Medulla oblongata (tissue), 1 donor: ENCODE measurements around the gene FOXB1.

Experiments used
- DNase-seq: peaks from one replicate; pipeline ENCODE4 v3.0.0-alpha.2; 2015; ENCODE audit errors: extremely low spot score

The FOXB1 gene

DNA sequence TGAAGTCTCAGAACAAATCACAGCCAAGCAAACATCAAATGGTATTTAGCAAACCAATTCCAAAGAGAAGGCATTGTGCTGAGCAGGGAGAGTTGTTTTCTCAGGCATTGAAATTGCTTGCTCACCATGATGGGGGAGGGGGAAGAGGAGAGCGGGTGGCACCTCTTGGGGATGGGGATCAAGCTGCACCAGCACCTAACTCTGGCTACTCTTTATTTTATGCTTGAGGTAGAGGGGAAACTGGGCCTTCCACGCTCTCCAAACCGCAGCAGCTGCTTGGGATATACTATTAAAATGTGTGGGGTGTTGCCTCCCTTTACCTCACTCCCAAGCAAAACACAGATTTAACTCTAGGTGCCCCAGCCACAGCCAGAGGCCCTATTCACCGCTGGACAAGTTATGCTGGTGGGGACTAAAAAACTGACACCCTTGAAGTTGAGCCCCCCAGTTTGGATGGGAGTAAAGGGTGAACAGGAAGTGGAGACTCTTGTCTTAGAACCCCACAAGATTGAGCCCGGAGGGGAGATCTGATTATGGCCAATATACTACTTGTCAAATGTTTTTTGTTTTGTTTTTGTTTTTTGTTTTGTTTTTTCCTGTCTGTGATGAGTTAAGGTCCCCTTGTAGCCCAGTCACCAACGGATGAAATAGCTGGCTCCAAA, 5.0 kb upstream of the FOXB1 start:
- no peak for DNase-seq

- DNase-seq, result no peak
Measured at GRCh38 chr15:59999612-60000112, 4.4 kb upstream of the FOXB1 start.

DNA sequence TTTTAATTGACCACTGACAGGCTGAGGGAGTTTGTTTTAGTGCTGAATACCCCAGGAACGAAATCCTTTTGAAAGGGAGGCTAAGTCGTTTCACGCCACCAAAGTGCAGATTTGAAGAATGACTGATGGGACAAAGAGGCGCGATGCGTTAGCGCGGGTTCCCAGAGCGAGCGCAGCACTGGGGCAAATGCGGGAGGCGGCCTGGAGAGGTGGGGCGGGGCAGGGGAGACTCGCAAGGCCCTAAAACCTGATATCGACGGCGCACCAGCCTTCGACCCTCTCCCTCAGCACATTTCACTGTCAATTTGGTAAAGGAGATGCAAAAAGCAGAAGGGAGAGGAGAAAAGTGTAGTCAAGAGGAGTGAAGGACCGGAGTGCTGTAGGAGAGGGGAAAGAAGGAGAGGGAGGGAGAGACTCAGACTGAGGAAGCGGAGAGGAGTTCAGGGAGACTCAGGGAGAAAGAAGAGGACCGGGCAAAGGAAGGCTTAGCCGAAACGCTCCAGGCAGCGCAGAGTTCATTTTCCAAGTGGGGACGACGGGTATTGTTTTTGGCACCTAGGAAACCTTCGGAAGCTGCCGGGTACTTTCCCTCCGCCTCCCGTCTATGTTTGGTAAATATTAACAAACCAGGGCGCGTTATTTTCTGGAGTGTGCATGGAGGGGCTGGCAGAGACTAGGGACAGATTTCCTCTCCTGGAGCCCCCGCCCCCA, 3.8 kb upstream of the FOXB1 start:
- DNase-seq, result no peak

GRCh38 chr15:60000824-60001609, 3.1 kb upstream of the FOXB1 start:
- no peak for DNase-seq

GRCh38 chr15:60001610-60002527, 2.2 kb upstream of the FOXB1 start:
- no peak for DNase-seq

- DNase-seq, result no peak
Measured at GRCh38 chr15:60002528-60003218, 1.4 kb upstream of the FOXB1 start.

DNA sequence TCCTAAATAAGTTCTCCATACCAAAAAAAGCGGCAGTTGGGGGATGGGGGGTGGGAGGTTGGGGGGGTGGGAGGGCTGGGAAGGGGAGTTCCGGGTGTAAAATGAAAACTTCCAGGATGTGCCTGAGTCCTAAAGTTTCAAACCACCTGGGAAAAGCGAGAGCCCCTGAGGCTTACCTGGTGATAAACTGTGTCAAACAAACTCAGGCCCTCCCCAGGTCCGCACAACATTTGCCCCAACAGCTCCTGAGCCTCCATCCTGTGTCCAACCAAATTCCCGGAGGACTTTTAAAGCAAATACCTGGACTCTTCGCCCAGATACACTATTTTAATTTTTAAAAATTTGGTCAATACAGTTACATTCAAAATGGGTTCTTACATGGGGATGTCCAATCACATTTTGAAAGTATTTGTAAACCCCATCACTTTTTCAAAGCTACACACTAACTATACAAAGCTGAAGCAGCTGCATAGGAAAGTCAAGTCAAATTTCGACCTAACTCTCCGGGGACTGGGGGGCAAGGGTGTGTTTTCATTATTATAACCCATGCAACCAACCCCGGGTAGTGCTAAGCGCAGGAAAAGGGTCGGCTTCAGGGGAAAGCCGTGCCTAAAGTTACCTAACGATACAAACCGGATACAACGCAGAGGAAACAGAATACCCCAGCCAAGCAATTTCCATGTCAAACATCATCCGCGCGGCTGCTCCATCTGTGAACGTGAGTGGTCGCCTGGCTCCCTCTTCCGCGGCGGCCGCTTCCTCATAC, 685 bp upstream of the FOXB1 start:
- DNase-seq, result no peak

GRCh38 chr15:60004846-60005351, 788 bp downstream of the FOXB1 start:
- no peak for DNase-seq

DNA sequence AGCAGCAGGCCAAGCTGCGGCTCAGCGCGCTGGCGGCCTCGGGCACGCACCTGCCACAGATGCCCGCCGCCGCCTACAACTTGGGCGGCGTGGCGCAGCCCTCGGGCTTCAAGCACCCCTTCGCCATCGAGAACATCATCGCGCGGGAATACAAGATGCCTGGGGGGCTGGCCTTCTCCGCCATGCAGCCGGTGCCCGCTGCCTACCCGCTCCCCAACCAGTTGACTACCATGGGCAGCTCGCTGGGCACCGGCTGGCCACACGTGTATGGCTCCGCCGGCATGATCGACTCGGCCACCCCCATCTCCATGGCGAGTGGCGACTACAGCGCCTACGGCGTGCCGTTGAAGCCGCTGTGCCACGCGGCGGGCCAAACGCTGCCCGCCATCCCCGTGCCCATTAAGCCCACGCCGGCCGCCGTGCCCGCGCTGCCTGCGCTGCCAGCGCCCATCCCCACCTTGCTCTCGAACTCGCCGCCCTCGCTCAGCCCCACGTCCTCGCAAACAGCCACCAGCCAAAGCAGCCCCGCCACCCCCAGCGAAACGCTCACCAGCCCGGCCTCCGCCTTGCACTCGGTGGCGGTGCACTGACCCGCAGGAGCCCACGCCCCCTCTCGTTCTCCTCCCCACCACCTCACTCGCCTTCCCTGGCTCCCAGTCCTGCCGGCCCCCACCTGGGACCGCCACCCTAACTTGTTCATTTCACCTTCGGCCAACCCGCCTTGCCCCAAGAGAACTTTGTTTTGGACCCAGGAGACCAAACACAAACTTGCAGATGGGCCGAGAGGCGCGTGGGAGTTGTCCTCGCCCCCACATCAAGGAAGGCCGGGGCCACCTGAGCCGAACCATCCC, 1.5 kb downstream of the FOXB1 start:
- no peak for DNase-seq

DNA sequence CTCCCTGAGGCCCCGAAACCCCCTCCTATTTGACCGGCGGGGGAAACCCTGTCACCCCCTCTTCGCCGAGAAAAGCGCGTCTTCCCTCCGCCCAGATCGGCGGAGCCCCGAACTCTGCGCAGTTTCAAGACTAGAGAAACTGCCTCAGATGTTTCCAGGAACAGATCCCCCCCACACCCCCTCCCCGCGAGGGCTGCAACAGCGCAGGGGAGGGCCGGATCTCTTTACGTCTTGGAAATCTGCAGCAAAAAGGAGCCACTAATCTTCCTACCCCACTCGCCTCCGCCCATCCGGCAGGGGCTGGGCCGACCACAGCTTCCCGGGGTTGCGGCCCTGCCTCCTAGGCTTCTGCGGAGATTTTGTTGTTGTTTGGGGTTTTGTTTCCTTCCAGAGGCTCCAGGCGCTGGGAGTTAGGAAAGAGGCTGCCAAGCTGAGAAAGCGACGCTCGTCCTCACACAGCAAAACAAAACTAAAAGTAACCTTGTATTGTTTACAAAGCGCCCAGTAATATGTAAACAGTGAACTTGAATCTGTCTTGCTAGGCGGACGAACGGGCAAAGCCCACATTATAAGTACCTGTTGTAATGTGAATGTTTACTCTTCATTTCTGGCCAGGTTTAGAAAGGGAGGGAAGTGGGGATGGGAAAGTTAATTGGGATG, 2.2 kb downstream of the FOXB1 start:
- no peak for DNase-seq

GRCh38 chr15:60006873-60007272, 2.8 kb downstream of the FOXB1 start:
- no peak for DNase-seq

GRCh38 chr15:60009124-60009960, 5.2 kb downstream of the FOXB1 start:
- no peak for DNase-seq

GRCh38 chr15:60009980-60010732, 6.0 kb downstream of the FOXB1 start:
- DNase-seq, result no peak

DNA sequence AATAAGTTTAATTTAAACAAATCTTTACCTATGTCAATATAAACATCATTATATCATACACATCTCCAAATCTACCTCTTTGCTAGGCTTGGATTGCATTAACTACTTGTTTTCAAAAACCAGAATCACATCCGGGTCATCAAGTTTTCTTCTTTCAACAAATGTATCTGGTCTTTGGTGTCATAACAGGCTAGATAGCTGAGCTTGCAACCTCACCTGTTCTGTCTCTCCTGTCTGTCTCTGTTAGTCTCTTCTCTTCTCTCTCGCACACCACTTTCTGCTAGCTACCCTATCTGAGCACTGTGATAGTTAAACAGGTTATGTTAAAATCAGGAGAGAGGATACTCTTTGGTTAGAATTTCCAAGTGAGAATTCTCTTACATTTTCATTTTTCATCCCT, 6.7 kb downstream of the FOXB1 start:
- DNase-seq, result no peak

GRCh38 chr15:60012695-60013094, 8.6 kb downstream of the FOXB1 start:
- DNase-seq, result no peak
